NCI-H774 (cell line): Measurements from ENCODE around the gene C2CD4C.
"Not testable (repeated sequence)": the region's sequence is repeated elsewhere in the genome, so short reads cannot be mapped to it uniquely, and the experiment has no call there.

Experiments used
- DNase-seq: peaks from one replicate; lab custom pipeline; 2025; lab: John Stamatoyannopoulos, UW

The C2CD4C gene

DNA sequence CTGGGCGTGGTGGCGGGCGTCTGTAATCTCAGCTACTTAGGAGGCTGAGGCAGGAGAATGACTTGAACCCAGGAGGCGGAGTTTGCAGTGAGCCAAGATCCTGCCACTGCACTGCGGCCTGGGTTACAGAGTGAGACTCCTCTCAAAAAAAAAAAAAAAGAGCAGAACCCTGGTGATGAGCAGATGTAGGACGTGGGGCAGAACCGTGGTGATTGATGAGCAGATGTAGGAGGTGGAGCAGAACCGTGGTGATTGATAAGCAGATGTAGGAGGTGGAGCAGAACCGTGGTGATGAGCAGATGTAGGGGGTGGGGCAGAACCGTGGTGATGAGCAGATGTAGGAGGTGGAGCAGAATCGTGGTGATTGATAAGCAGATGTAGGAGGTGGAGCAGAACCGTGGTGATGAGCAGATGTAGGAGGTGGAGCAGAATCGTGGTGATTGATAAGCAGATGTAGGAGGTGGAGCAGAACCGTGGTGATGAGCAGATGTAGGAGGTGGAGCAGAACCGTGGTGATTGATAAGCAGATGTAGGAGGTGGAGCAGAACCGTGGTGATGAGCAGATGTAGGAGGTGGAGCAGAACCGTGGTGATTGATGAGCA is 28.2 kb downstream of the C2CD4C start:
- not testable (repeated sequence) for DNase-seq

DNA sequence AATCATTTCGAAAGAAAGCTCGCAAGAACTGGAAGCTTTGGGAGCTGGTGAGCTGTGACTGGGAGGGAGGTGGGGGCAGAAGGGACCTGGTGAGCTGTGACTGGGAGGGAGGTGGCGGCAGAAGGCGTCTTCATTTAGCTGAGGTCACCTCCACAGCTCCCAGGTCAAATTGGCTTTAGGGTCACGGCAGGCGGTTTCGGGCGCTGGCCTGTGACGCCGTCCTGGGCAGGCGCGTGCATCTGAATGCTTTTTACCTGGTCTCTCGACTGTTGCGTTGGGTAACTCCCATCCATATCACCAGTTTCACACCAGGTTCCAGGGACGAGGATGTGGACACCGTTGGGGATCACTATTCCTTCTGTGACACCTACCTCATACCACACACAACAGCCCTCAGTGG is 29.2 kb downstream of the C2CD4C start:
- no peak for DNase-seq

GRCh38 chr19:378706-379105 is 30.2 kb downstream of the C2CD4C start:
- no peak for DNase-seq

DNA sequence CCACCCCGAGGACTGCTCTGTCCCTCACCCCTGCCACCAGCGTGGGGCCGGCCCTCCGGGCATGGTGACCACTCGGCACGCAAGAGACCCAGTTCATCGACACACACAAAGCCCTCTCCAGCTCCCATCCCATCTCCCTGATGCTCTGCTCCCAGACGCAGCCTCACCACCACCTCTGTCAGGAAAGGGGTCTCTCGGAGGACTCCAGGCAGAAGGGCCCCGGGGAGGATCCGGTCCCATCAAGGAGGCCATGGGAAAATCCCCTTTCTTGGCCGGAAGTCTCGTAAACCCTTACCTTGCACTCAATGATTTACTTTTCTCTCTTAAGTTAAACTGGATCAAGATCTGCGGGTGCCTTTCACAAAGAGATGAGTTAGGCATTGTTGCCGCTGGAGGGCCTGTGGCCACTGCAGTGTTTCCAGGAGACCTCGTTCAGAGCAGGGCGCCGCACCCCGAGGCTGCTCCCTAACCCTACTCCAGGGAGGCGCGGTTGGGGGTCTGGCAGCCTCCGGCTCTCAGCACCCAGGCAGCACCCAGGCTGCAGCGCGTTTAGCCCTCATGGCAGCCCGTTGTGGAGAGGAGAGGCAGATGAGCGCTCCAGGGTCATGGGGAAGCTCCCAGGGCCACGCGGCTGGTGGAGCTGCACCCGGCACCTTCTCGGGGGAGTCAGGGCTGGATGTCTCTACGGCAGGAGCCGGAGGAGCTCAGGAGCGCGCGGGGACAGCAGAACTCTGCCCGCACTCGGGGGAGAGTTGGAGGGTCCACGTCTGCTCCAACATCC is 31.0 kb downstream of the C2CD4C start:
- DNase-seq: no peak

GRCh38 chr19:376111-376470 is 32.9 kb downstream of the C2CD4C start:
- DNase-seq: no peak

DNA sequence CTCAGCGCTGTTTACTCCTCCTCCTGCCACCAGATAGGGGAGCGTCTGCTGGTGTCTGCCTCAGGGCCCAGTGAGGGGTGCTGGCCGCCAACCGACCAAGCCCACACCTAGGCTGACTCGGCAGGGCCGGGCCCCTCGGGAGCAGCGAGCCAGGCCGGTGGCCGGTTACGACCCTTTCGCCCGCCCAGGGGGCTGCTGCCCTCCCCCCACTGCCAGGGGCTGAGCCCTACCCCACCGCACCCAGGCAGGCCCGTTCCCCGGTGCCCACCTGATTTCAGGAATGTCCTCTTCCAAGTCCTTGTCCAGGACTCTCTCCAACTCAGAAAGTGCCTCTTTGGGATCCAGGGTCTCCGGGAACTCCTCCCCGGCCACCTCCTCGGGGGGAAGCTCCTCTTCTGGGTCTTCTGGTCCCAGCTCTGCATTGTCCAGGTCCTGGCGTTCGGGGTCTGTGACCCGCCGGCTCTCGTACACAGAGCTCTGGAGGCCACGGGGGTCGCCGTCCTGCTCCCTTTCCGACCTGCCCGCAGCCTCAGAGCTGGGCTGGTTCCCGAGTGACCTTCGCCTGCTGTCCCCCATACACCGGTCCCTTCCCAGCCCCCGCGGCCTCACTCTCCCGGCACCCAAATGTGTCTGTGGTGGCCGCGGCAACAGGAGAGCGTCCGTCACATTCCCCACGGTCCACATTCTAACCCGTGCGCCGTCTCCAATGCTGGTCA is 33.4 kb downstream of the C2CD4C start:
- DNase-seq: no peak

GRCh38 chr19:374886-375235 is 34.1 kb downstream of the C2CD4C start:
- DNase-seq: no peak

DNA sequence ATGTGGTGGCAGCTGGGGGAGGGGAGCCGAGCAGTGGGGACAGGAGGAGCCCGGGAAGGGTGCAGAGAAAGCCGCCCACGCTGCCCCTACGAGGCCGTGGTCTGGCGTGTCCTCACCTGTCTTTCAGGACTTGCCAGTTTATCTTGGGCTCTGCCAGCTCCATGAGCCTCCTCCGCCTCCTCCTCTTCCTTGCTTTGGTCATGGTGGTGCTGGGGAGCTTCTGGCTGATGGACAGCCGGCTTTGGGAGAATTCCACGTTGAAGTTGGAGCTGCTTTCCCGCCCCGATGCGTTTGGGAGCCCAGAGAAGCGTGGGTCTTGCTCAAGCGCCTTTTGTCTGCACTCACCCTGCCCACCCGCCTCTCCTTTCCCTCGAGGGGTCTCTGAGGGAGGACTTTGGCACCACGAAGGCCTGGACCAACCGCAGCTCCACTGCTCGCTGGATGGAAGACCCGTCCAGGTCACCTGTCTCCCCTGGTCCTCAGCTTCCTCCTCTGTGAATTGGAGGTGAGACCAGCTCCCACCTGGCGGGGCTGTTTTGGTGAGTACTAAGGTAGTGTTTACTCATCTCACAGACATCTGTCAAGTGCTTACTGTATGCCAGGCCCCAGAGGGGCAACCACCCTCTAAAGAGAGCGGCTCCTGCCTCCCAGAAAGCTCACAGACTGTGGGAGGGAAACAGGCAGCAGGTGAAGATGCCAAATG is 34.6 kb downstream of the C2CD4C start:
- peak; percentile 36 for DNase-seq

DNA sequence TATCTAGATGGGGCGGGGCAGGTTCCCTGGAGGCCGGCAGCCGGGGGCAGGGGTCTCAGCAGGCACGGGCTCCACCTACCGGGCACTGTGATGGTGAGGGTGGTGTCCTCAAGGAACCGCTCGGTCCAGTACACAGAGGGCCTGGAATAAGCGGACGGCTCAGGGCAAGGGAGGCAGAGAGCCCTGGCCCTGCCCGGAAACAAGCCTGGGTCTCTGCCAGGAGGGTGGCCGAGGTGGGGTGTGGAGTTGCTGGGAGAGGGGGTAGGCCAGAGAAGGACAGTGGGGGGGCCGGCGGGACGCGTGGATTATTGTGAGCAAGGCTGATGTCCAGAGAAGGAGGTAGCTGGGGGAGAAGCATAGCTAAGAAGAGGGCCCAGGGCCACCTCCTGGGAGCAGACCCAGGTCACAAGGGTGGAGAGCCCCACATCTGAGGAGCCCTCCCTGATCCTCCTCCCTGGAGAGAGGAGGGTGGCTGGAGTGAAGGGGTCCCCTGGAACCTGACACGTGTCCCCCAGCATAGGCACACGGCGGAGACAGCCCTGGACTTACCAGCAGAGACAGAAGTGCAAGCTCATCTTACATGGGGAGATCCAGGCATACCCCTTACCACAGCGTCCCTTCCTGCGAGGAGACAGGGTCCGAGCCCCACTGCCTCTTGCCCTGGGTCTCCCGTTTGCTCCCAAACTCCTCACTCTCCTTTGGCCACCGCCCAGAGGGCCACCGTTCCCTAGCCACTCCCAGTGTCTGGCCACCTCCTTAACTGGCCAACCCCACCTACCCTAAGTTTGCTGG is 35.4 kb downstream of the C2CD4C start:
- no peak for DNase-seq

GRCh38 chr19:372306-372890 is 36.5 kb downstream of the C2CD4C start:
- no peak for DNase-seq

DNA sequence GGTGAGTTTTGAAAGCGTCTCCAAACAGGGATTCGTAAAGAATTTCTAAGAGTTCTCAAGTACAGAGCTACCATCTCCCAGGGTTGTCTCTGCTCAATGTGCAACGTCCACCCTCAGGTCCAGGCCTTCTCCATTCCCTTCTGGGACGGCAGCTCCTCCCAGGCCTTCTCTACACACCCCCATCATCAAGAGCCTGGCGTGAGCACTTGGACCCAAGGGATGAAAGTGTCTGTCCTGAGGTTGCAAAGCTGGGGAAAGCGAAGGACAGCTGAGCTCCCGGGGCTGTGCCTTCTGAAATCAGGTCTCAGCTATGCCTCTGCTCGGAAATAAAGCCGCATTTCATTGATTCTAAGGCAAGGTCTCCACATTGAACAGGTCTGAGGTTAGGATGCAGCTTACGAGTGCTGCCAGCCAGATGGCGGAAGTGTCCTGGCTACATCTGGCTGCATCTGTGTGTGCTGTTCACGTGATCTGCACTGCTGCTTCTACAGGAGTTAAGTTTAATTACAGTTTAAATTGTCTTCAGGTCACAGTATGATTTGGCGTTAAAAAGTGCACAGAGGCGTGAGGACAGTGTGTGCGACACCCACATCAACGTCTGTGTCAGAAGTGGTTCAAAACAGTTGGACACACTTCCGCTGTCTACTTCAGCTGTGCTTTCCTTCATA is 37.3 kb downstream of the C2CD4C start:
- DNase-seq: no peak

DNA sequence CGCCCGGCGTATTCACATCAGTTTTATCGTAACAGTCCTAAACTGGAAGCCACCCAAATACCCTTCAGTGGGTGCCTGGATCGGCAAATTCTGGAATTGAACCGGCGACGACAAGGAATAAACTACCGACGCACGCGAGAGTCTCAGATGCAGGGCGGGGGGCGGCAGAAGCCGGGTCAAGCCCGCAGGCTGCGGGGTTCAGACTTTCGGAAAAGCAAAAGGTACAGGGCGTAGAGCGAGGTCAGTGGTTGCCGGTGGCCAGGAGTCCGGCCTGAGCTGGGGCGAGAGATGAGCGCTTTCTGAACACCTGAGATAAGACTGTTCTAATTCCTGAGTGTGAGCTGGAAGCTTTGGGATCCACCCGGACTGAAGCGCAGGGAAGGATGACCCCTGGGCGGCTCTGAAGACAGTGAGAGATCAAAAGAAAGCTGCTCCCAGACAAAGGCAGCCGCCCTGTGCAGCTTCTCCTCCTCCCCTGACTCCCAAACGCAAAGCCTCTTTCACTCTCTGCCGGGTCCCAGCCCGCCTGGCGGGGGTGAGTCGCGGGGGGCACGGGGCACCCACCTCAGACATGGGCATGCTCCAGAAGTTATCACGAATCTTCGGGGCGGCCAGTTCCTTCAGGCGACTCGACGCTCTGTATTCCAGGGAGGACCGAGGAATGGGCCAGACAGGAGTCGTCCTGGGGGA is 38.2 kb downstream of the C2CD4C start:
- DNase-seq: no peak

DNA sequence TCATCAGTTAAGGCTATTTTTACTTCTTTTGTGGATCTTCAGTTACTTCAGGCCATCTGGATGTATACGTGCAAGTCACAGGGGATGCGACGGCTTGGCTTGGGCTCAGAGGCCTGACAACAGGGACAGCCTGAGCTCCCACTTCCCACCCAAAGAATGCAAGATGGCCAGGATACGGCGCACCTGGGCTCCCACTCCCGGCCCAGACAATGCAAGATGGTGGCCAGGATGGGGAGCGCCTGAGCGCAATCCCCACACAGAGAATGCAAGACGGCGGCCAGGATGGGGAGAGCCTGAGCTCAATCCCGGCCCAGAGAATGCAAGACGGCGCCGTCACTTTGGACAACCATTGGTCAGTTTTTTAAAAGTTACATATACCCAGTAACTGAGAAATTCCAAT is 39.1 kb downstream of the C2CD4C start:
- no peak for DNase-seq

GRCh38 chr19:369256-369655 is 39.7 kb downstream of the C2CD4C start:
- no peak for DNase-seq

GRCh38 chr19:368630-369024 is 40.3 kb downstream of the C2CD4C start:
- DNase-seq: no peak

DNA sequence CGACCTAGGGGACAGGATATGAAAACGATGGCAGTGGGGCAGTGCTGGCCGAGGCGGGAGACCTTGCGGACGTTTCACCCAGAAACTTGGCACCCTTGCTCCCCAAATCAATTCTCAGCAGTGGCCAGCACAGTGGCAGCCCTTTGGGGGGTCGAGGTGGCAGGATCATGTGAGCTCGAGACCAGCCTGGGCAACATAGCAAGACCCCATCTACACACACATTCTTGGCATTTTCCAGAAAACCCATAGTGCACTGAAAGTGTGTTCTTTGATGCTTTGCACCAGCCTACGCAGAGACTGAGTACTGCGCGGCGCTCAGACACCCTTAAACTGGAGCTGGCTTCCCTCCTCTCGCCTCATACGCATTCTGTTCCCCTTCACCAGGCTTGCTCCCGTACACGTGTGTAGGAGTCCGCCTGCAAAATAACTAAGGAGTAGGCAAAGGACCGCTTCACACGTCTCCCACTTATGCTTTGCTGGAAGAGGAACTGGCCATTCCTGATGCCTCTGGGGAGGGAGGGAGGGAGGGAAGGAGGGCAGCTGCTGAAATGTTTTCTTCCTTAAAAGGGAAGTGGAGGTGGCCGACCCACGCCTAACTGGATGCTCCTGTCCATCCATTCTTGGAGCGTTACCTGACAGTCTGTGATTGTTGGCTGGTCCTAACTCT is 40.9 kb downstream of the C2CD4C start:
- no peak for DNase-seq

GRCh38 chr19:367561-367960 is 41.4 kb downstream of the C2CD4C start:
- no peak for DNase-seq

- DNase-seq: no peak
Measured at GRCh38 chr19:366951-367350, 42.0 kb downstream of the C2CD4C start.

DNA sequence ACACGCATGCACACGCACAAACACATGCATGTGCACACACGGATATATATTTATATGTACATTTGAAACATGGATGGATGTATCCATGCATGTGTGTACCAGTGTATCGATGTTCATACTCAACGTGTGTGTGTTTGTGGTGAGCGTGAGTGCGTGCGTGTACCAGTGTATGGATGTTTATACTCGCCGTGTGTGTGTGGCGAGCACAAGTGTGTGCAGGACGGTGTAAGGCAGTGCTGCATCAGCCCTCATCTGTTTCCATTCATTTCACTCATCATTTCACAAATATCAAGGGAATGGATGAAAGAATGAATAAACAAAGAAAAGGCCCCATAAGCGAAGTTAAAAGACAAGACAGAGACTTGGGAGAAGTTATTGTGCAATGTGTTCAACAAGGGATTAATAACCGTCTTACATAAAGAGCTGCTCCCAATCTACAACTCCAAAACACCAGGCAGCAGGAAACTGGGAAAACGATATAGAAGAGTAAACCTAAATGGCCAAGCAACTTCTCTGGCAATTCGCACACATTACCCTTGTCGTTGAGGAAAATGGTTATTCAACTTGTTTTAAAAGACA is 42.7 kb downstream of the C2CD4C start:
- DNase-seq: no peak
